RWPE2 (cell line): ENCODE measurements around the gene CHRNA9.

ENCODE experiments used
- ATAC-seq: fragments of 200-7000 bp; cut with Tn5 transposase; 3 replicates; pipeline ENCODE4 v1.9.1; 2021; ENCODE audit warnings: low read depth
- DNase-seq: peaks from one replicate; pipeline ENCODE4 v3.0.0-alpha.2; 2020; ENCODE audit warnings: low spot score
- H3K27ac ChIP-seq: fragments of 450-650 bp; 2 replicates; pipeline ENCODE4 v1.5.1; 2017; ENCODE audit warnings: mild to moderate bottlenecking; ENCODE audit not compliant: poor library complexity, severe bottlenecking
- H3K27me3 ChIP-seq: fragments of 250-450 bp; sonication (Bioruptor Pico); 2 replicates; pipeline ENCODE4 v1.5.1; 2021; ENCODE audit warnings: mild to moderate bottlenecking, moderate library complexity; ENCODE audit not compliant: insufficient read depth, poor library complexity, severe bottlenecking
- H3K36me3 ChIP-seq: fragments of 250-450 bp; sonication (Bioruptor Pico); 2 replicates; pipeline ENCODE4 v1.5.1; 2020; ENCODE audit warnings: low read depth, mild to moderate bottlenecking, moderate library complexity
- H3K4me1 ChIP-seq: fragments of 250-450 bp; sonication (Bioruptor Pico); 2 replicates; pipeline ENCODE4 v1.5.1; 2021; ENCODE audit warnings: mild to moderate bottlenecking, moderate library complexity; ENCODE audit not compliant: insufficient read depth, poor library complexity, severe bottlenecking
- H3K4me3 ChIP-seq: fragments of 250-450 bp; sonication (Bioruptor Pico); 2 replicates; pipeline ENCODE4 v1.5.1; 2021; ENCODE audit warnings: mild to moderate bottlenecking, moderate library complexity; ENCODE audit not compliant: severe bottlenecking
- H3K9me3 ChIP-seq: fragments of 250-450 bp; sonication (Bioruptor Pico); 2 replicates; pipeline ENCODE4 v1.5.1; 2021; ENCODE audit warnings: mild to moderate bottlenecking, moderate library complexity; ENCODE audit not compliant: severe bottlenecking
- CTCF ChIP-seq: fragments of 450-650 bp; IDR thresholded peaks from one replicate; pipeline ENCODE4 v1.5.1; 2017; ENCODE audit warnings: mild to moderate bottlenecking, moderate library complexity; ENCODE audit not compliant: poor library complexity, severe bottlenecking

The CHRNA9 gene

GRCh38 chr4:40367451-40367850 is 32.3 kb downstream of the CHRNA9 start:
- no peaks in the 10 kb centered on the region for H3K27me3 ChIP-seq
- no peak overlapping the region for H3K27ac ChIP-seq
- ATAC-seq = no peak
- no peaks in the 10 kb centered on the region for H3K36me3 ChIP-seq
- no peak for DNase-seq
- H3K4me1 ChIP-seq = no peaks in the 10 kb centered on the region
- no peak overlapping the region for H3K4me3 ChIP-seq
- TF ChIP-seq CTCF = no peak
- peaks cover 2% of the 10 kb centered on the region for H3K9me3 ChIP-seq

GRCh38 chr4:40369437-40370274 is 34.5 kb downstream of the CHRNA9 start:
- no peak for ATAC-seq
- no peak overlapping the region for H3K27ac ChIP-seq
- no peak for TF ChIP-seq CTCF
- no peak overlapping the region for H3K4me3 ChIP-seq
- no peaks in the 10 kb centered on the region for H3K4me1 ChIP-seq
- DNase-seq = no peak
- no peaks in the 10 kb centered on the region for H3K27me3 ChIP-seq
- no peaks in the 10 kb centered on the region for H3K36me3 ChIP-seq
- no peaks in the 10 kb centered on the region for H3K9me3 ChIP-seq

- no peak for ATAC-seq
- H3K4me3 ChIP-seq = no peak overlapping the region
- no peaks in the 10 kb centered on the region for H3K9me3 ChIP-seq
- no peaks in the 10 kb centered on the region for H3K27me3 ChIP-seq
- no peaks in the 10 kb centered on the region for H3K36me3 ChIP-seq
- H3K4me1 ChIP-seq = no peaks in the 10 kb centered on the region
- no peak overlapping the region for H3K27ac ChIP-seq
- TF ChIP-seq CTCF = no peak
- DNase-seq = no peak
Observed at GRCh38 chr4:40372651-40373050, 37.5 kb downstream of the CHRNA9 start.

- ATAC-seq (no peak), DNase-seq (no peak)
- Histone ChIP-seq H3K4me3 (no peak overlapping the region), H3K27ac (no peak overlapping the region), H3K27me3 (no peaks in the 10 kb centered on the region), H3K4me1 (no peaks in the 10 kb centered on the region), H3K9me3 (no peaks in the 10 kb centered on the region), H3K36me3 (no peaks in the 10 kb centered on the region)
- TF ChIP-seq CTCF = no peak
Observed at GRCh38 chr4:40373636-40374035, 38.5 kb downstream of the CHRNA9 start.

GRCh38 chr4:40375095-40375494 is 40.0 kb downstream of the CHRNA9 start:
- TF ChIP-seq CTCF = no peak

More at GRCh38 chr4:40375095-40375494, 40.0 kb downstream of the CHRNA9 start:
- no peak for DNase-seq
- no peaks in the 10 kb centered on the region for H3K27me3 ChIP-seq
- H3K27ac ChIP-seq = no peak overlapping the region
- no peaks in the 10 kb centered on the region for H3K4me1 ChIP-seq
- no peaks in the 10 kb centered on the region for H3K9me3 ChIP-seq
- H3K36me3 ChIP-seq = no peaks in the 10 kb centered on the region
- H3K4me3 ChIP-seq = no peak overlapping the region
- no peak for ATAC-seq
